T-helper 2 cell treated with Interferon-gamma antibody and Interleukin-4, amounts not matched to agents 5 μg/mL and 100 μg/mL, for 36 hours (primary cell): Measurements from ENCODE around the gene SLC35D3.
A peak's percentile ranks its signal among the peaks of the same experiment; 100 is the strongest.
"Not testable (repeated sequence)": the region's sequence is repeated elsewhere in the genome, so short reads cannot be mapped to it uniquely, and the experiment has no call there.

Experiments used
- DNase-seq: peaks from one replicate; pipeline ENCODE4 v3.0.0; 2021; ENCODE audit warnings: low spot score
- H3K27ac Mint-ChIP-seq: one replicate; pipeline ENCODE4 v1.8.0; 2021; ENCODE audit warnings: mild to moderate bottlenecking, mixed read lengths
- H3K27me3 Mint-ChIP-seq: one replicate; pipeline ENCODE4 v1.8.0; 2021; ENCODE audit warnings: low read depth, mixed read lengths
- H3K36me3 Mint-ChIP-seq: one replicate; pipeline ENCODE4 v1.8.0; 2021; ENCODE audit warnings: low read depth, mixed read lengths
- H3K4me1 Mint-ChIP-seq: one replicate; pipeline ENCODE4 v1.8.0; 2021; ENCODE audit warnings: low read depth, mixed read lengths
- H3K4me3 Mint-ChIP-seq: one replicate; pipeline ENCODE4 v1.8.0; 2022; ENCODE audit warnings: mild to moderate bottlenecking, moderate library complexity, mixed read lengths
- H3K9me3 Mint-ChIP-seq: one replicate; pipeline ENCODE4 v1.8.0; 2021; ENCODE audit warnings: mixed read lengths

SLC35D3 gene

DNA sequence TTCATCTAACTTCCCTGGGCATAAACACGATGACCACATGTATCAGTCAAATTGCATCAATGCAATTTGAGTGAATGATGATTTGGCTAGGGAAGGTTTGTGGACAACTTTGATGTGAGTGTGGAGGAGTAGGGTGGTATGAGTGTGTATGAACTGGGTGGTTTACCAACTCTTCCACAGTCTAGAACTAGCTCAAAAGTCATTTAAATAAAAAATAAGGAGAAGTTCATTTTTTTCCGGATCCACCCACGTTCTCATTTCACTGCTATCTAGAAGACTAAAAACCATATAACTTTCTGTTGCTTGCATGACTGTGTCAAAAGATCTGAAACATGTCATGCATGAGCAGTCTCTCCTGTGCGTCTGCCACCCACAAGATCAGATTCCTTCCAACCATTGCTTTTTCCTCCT lies 23.6 kb downstream of the SLC35D3 start:
- Mint-ChIP-seq H3K27ac (no peak overlapping the region), H3K36me3 (no peaks in the 10 kb centered on the region)
- DNase-seq, result peak; percentile 18

DNA sequence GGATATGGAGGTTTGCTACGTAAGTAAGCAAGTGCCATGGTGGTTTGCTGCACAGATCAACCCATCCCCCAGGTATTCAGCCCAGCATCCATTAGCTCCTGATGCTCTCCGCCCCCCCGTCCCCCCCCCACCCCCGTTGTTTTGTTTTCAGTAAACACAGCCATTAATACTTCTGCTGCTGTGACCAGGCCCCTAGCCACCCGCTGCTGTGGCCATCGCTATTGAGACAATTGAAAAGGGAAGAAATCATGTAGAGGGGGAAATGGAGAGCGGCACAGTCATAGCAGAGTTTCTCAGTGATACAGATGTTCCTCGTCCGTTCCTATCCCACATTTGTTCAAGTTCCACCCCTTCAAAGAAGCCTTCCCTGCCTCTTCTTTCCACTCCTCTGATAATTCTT lies 24.9 kb downstream of the SLC35D3 start:
- no peak overlapping the region for H3K27ac Mint-ChIP-seq
- no peaks in the 10 kb centered on the region for H3K36me3 Mint-ChIP-seq
- H3K4me1 Mint-ChIP-seq, result no peaks in the 10 kb centered on the region
- no peak overlapping the region for H3K4me3 Mint-ChIP-seq
- H3K9me3 Mint-ChIP-seq, result peaks cover 4% of the 10 kb centered on the region
- DNase-seq, result no peak
- peaks cover 8% of the 10 kb centered on the region for H3K27me3 Mint-ChIP-seq

More for the DNA sequence above, 23.6 kb downstream of the SLC35D3 start:
- H3K4me1 Mint-ChIP-seq, result no peaks in the 10 kb centered on the region
- no peak overlapping the region for H3K4me3 Mint-ChIP-seq
- peaks cover 13% of the 10 kb centered on the region for H3K9me3 Mint-ChIP-seq
- peaks cover 8% of the 10 kb centered on the region for H3K27me3 Mint-ChIP-seq

GRCh38 chr6:136949957-136950356 lies 27.9 kb downstream of the SLC35D3 start:
- not testable (repeated sequence) for H3K9me3 Mint-ChIP-seq, H3K36me3 Mint-ChIP-seq

DNA sequence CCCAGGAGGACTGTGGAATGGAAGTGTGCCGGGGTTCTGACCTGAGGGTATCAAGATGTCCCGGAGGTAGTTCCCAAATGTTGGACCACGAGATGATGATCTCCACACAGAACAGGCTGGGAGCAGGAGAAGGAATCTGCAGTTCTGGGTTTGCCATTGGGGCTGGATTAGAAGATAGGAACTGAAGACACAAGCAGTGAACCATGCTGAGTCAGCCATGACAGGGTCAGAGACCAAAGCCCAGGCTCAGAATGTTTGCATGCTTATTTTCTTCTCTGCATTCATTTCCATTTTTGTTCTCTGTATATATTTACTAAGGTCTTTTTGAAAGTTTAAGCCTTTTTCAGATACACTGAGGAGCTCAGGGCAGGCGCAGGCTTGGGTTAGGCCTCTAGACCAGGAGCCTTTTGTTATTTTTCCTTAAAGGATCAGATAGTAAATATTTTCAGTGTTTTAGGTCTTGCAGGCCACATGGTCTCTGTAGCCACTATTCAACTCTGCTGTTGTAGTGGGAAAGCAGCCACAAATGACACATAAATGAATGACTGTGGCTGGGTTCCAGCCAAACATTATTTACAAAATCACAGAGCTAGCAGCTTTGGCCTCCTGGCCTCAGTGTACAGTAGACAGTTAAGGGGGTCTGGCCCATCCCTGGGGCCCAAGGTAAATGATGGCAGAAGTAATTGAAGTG lies 28.5 kb downstream of the SLC35D3 start:
- H3K36me3 Mint-ChIP-seq, result no peaks in the 10 kb centered on the region
- no peak overlapping the region for H3K4me3 Mint-ChIP-seq
- peaks cover 4% of the 10 kb centered on the region for H3K9me3 Mint-ChIP-seq
- no peaks in the 10 kb centered on the region for H3K4me1 Mint-ChIP-seq
- peaks cover 17% of the 10 kb centered on the region for H3K27me3 Mint-ChIP-seq
- DNase-seq, result no peak
- H3K27ac Mint-ChIP-seq, result no peak overlapping the region

More at GRCh38 chr6:136949957-136950356, 27.9 kb downstream of the SLC35D3 start:
- H3K27me3 Mint-ChIP-seq, result peaks cover 12% of the 10 kb centered on the region
- not testable (repeated sequence) for H3K4me3 Mint-ChIP-seq, H3K4me1 Mint-ChIP-seq, DNase-seq, H3K27ac Mint-ChIP-seq

DNA sequence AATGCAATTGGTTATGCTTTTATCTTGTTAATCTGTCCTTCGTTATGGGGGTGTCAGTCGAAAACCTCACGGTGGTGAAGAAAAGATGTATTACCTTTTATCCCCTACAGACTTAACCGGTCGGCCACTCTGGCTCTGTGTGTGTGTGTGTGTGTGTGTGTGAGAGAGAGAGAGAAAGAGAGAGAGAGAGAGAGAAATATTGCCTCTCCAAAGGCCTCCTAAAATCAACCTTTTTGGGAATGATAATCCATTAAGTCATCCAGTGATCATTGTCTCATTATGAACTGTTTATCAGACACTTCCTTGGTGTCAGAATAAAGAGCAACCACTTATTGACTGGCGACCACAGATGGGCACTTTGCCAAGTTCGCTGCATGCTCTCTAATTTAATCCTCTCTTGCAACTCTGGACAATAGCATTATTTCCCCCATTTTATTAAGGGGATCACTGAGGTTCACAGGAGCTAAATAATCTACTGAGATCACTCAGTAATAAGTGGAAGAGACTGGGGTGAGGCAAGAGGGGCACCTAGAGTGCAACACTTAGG lies 30.7 kb downstream of the SLC35D3 start:
- DNase-seq, result no peak
- no peak overlapping the region for H3K4me3 Mint-ChIP-seq
- H3K27me3 Mint-ChIP-seq, result peaks cover 20% of the 10 kb centered on the region
- H3K27ac Mint-ChIP-seq, result no peak overlapping the region
- peaks cover 4% of the 10 kb centered on the region for H3K9me3 Mint-ChIP-seq
- H3K4me1 Mint-ChIP-seq, result peaks cover 3% of the 10 kb centered on the region
- no peaks in the 10 kb centered on the region for H3K36me3 Mint-ChIP-seq

DNA sequence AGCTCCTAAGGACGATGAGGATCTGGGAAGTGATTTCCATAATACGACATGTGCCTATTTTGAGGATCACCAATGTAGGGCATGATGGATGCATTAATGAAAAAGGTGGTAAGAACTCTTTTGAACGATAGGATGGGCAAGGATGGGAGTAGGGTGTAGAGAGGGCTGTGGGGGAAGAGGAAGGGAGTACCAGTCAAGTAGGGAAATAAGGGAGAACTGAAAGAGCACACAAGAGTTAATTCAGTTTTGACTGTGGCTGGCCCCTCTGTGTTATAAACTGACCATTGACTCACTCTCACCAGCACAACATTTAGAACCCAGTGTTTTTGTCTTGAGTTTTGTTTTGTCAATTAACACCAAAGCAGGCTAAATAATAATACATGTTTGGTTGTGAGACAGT lies 33.0 kb downstream of the SLC35D3 start:
- no peak overlapping the region for H3K27ac Mint-ChIP-seq
- H3K36me3 Mint-ChIP-seq, result no peaks in the 10 kb centered on the region
- H3K4me1 Mint-ChIP-seq, result peaks cover 3% of the 10 kb centered on the region
- no peak overlapping the region for H3K4me3 Mint-ChIP-seq
- DNase-seq, result no peak
- H3K27me3 Mint-ChIP-seq, result peaks cover 20% of the 10 kb centered on the region
- no peaks in the 10 kb centered on the region for H3K9me3 Mint-ChIP-seq

DNA sequence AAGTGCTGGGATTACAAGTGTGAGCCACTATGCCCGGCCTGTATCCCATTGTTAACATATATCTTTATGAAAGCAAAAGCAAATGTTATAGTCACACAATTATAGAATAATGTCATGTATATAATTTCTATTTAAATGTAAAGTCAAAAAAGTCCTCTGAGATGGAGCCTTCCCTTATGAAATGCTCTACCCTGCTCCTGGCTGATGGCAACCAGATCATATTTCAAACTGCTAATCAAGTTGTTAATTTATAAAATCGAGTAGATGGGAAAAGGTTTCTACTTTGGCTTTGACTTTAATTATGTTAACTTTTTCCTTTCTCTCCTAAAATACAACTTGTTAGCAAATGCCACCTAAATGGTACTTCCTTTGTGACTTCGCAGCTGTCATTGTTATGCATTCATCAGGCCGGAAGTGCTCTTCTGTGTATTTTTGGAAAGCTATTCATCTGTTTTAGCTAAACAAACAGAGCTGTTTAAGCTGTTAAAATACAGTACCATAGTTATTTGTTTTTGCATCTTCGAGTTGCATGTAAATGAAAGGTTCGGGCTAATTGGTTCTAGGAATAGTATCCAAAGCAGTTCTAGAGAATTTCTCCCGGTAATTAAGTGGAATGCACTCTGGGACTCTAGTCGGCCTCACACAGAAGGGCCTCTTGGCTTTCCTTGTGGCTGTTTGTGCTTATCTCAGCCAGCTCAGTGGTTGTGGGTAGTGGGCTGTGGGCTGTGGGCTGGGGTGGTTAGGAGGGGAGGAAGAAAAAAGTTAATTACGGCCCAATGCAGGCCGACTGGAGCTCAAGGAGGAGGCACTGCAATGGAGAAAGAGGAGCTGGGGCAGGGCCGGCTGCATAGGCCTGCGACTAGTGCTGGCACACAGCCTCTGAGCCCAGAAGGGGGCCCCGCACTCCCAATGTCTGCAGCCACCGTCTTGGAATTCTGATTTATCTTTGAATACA lies 34.8 kb downstream of the SLC35D3 start:
- no peak for DNase-seq
- Mint-ChIP-seq H3K4me1 (peaks cover 3% of the 10 kb centered on the region), H3K27ac (no peak overlapping the region), H3K36me3 (no peaks in the 10 kb centered on the region), H3K27me3 (peaks cover 23% of the 10 kb centered on the region), H3K9me3 (no peaks in the 10 kb centered on the region), H3K4me3 (no peak overlapping the region)

- Mint-ChIP-seq H3K27ac (no peak overlapping the region), H3K27me3 (peaks cover 22% of the 10 kb centered on the region), H3K36me3 (no peaks in the 10 kb centered on the region), H3K4me3 (no peak overlapping the region), H3K4me1 (peaks cover 3% of the 10 kb centered on the region), H3K9me3 (no peaks in the 10 kb centered on the region)
- DNase-seq, result no peak
Observed at GRCh38 chr6:136958168-136958567, 36.1 kb downstream of the SLC35D3 start.

DNA sequence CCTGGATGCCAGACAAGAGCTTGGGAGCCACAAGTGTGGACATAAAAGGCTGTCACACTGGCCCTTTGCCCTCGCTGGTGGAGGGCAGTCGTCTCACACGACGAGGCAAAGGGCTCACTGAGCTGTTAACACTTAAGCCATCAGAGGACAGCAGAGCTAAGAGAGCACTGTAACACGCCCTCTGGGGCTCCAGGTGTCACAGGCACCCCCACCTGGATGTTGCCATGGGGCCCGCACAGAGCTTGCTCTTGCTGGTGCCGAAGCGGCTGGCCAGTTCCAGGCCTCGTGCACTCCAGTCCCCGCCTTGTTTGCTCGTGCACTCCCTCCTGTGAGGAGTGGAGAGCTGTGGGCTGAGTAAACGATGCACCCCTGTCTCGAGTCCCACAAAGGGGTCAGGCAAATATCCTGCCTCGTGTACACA lies 37.4 kb downstream of the SLC35D3 start:
- Mint-ChIP-seq H3K9me3 (no peaks in the 10 kb centered on the region), H3K4me1 (peaks cover 3% of the 10 kb centered on the region), H3K27me3 (peaks cover 25% of the 10 kb centered on the region), H3K4me3 (no peak overlapping the region), H3K36me3 (no peaks in the 10 kb centered on the region), H3K27ac (no peak overlapping the region)
- DNase-seq, result no peak

GRCh38 chr6:136959935-136960334 lies 37.8 kb downstream of the SLC35D3 start:
- not testable (repeated sequence) for H3K36me3 Mint-ChIP-seq, H3K27ac Mint-ChIP-seq, H3K9me3 Mint-ChIP-seq, H3K4me3 Mint-ChIP-seq, DNase-seq, H3K4me1 Mint-ChIP-seq
- peaks cover 25% of the 10 kb centered on the region for H3K27me3 Mint-ChIP-seq

- Mint-ChIP-seq H3K27ac (no peak overlapping the region), H3K27me3 (peaks cover 25% of the 10 kb centered on the region), H3K4me1 (peaks cover 6% of the 10 kb centered on the region), H3K4me3 (no peak overlapping the region), H3K36me3 (no peaks in the 10 kb centered on the region), H3K9me3 (no peaks in the 10 kb centered on the region)
- no peak for DNase-seq
Observed at GRCh38 chr6:136960781-136961180, 38.7 kb downstream of the SLC35D3 start.

DNA sequence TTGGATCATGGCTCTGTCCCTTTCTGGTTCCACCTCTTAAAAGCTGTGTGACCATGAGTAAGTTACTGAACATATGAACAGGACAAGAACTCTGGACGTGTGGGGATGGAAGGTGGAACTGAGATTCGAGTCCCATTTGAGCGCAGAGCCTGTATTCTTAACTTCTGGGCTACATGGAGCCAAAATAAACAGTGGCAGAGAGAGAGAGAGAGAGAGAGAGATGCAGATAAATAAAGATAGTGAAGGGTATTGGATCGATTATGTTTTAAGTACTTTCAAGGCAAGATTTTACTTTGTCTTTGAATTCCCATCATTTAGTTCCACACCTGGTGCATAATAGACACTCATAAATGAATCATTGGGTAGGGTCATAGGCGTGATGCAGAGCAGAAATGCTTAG lies 39.7 kb downstream of the SLC35D3 start:
- no peak overlapping the region for H3K27ac Mint-ChIP-seq
- H3K36me3 Mint-ChIP-seq, result no peaks in the 10 kb centered on the region

DNA sequence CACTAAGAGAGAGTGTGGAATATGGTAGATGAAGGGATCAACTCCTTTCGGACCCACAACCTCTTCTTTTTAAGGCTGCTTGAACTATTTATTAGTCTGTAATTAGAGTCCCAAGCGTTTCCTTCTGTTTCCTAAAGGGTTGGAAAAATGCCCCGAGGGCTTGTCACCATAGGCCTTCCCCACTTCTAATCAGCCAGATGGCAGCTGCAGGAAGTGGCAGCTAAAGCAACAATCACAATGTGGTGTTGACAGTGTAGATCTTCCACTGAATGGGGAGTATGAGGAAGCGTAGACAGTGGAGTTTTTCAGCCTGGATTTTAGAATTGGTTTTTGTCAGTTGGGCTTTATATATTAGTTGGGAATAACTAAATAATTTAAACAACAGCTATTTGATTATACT lies 40.6 kb downstream of the SLC35D3 start:
- H3K9me3 Mint-ChIP-seq, result no peaks in the 10 kb centered on the region
- no peak for DNase-seq
- no peak overlapping the region for H3K27ac Mint-ChIP-seq
- peaks cover 34% of the 10 kb centered on the region for H3K27me3 Mint-ChIP-seq
- no peak overlapping the region for H3K4me3 Mint-ChIP-seq
- H3K4me1 Mint-ChIP-seq, result peaks cover 2% of the 10 kb centered on the region
- no peaks in the 10 kb centered on the region for H3K36me3 Mint-ChIP-seq

More for the DNA sequence above, 39.7 kb downstream of the SLC35D3 start:
- no peak for DNase-seq
- Mint-ChIP-seq H3K27me3 (peaks cover 33% of the 10 kb centered on the region), H3K9me3 (no peaks in the 10 kb centered on the region), H3K4me1 (peaks cover 3% of the 10 kb centered on the region), H3K4me3 (no peak overlapping the region)

- DNase-seq, result no peak
- H3K27ac Mint-ChIP-seq, result no peak overlapping the region
- H3K9me3 Mint-ChIP-seq, result no peaks in the 10 kb centered on the region
- peaks cover 3% of the 10 kb centered on the region for H3K4me1 Mint-ChIP-seq
- no peaks in the 10 kb centered on the region for H3K36me3 Mint-ChIP-seq
- peaks cover 37% of the 10 kb centered on the region for H3K27me3 Mint-ChIP-seq
- no peak overlapping the region for H3K4me3 Mint-ChIP-seq
Observed at GRCh38 chr6:136963259-136963658, 41.2 kb downstream of the SLC35D3 start.
